NCI-H82 (cell line): ENCODE data around the gene APOC3.
"Not testable (repeated sequence)": the region's sequence is repeated elsewhere in the genome, so short reads cannot be mapped to it uniquely, and the experiment has no call there.

Experiments
- DNase-seq: peaks from one replicate; lab custom pipeline; 2025; lab: John Stamatoyannopoulos, UW

The APOC3 gene

DNA sequence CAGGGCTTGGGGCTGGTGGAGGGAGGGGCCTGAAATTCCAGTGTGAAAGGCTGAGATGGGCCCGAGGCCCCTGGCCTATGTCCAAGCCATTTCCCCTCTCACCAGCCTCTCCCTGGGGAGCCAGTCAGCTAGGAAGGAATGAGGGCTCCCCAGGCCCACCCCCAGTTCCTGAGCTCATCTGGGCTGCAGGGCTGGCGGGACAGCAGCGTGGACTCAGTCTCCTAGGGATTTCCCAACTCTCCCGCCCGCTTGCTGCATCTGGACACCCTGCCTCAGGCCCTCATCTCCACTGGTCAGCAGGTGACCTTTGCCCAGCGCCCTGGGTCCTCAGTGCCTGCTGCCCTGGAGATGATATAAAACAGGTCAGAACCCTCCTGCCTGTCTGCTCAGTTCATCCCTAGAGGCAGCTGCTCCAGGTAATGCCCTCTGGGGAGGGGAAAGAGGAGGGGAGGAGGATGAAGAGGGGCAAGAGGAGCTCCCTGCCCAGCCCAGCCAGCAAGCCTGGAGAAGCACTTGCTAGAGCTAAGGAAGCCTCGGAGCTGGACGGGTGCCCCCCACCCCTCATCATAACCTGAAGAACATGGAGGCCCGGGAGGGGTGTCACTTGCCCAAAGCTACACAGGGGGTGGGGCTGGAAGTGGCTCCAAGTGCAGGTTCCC lies at the start of gene APOC3:
Gene APOC3, plus strand, starts transcription at position 383 of the 659 bp plus-strand sequence. CDS start 676 bp downstream, outside the sequence.
- no peak for DNase-seq

DNA sequence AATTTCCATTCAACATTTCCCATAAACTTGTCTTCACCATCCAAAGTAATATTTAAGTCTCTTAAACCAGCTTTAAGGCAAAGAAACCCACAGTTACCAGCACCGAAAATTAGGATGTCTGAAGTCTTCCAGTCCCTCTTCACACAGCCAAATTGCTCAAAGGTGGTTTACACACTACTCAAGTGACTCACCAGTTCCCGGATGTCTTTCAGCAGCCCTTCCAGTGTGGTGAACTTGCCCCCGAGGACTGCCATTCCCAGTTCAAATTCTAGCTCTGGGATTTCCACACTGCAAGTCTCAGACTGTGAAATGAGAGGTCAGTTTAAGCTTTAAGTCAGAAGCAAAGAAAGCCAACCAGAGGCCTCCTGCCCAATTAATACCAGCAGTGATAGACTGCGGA lies 47.0 kb upstream of the APOC3 start:
- no peak for DNase-seq

DNA sequence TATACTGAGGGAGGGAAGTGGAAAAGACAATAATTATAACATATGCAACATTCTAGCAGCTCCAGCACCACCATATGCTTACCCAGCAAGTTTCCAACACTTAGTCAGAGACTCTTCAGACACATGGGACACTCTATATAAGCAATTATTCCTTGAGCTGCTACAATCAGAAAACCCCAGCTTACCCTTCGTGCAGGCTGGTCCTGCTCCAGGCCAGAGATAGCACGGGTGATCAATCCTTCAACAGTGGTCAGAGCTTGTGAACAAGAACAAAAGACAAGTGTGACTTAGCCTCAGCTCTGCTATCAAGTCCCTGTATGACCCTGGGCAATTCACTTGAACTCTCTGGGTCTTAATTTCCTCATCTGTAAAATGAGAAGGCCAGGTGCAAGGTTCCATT lies 43.4 kb upstream of the APOC3 start:
- DNase-seq = no peak

GRCh38 chr11:116786966-116787365 lies 42.7 kb upstream of the APOC3 start:
- no peak for DNase-seq

GRCh38 chr11:116787436-116787785 lies 42.3 kb upstream of the APOC3 start:
- no peak for DNase-seq

DNA sequence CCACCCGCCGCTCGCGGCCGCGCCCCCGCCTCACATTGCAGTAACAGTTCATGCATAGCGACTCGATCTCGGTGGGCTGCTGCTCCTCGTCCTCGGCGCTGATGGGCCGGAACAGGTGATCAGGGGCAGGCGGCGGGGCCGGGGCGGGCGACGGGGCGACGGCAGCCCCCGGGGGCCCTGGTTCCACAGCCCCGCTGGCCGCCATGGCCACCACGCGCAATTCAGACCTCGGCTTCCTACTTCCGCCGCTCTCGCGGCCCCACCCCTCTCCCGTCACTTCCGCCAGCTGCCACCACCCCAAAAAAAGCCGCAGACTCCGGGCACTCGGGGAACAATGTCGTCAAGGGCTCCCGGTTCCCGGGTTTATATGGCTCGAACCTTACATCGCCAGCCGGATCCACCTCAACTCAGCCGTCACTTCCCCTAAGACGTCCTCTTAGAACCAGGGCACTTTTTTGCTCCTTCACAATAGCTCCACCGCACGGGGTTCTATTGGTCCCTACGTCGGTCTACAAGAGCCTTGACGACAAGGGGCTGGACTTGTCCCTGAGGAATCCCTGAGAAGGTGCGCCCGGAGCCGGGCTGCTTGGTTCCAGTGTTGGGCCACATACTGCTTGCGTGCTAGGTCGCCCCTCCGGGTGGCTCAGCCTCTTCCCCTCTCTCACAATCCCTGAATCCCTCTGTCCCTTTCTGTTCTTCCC lies 41.8 kb upstream of the APOC3 start, which contains the start of gene ZPR1:
Gene ZPR1, minus strand, starts transcription at position 238 of the 701 bp plus-strand sequence. Its CDS starts 33 bp downstream, at position 205.
- peak; percentile 66 for DNase-seq

DNA sequence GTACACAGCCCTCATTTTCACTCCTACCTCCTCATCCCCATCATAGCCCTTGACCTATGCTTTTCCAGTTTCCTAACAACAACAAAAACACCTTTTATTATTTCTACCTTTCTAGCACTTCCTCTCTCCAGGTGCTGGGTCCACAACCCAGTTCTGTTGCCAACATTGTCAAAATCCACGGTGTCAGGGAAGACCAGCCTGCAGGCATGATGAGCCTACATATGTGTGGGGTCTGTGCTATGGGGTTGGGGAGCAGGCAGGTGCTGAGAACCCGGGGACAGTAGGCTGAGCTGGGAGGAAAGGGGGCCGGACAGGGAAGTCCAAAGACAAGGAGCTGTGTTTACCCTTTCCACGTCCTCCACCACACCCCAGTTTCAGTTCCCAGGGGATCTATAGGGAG lies 41.2 kb upstream of the APOC3 start:
- DNase-seq = no peak

- DNase-seq = no peak
Observed at GRCh38 chr11:116788975-116789374, 40.7 kb upstream of the APOC3 start.

- DNase-seq = no peak
Observed at GRCh38 chr11:116790167-116791001, 39.3 kb upstream of the APOC3 start.

- DNase-seq = peak; percentile 69
Observed at GRCh38 chr11:116791002-116791812, 38.5 kb upstream of the APOC3 start.

DNA sequence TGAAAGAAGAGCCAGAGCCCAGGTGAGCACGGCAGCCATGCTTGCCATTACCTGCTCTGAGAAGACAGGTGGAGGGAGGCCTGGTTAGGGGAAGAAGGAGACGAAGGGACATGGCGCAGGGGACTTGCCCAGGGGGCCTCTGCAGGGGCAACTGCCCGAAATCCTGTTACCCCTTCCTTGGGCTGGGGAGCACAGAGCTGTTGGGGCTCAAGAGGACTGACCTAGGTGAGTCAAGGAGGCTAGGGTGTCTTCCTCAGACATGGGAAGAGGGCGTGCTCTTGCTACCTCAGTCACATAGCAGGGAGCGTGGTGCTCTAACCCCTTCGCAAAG lies 37.9 kb upstream of the APOC3 start, which contains the start of gene APOA5:
Gene APOA5, minus strand, starts transcription at position 67 of the 331 bp plus-strand sequence. Its CDS starts 19 bp downstream, at position 48.
- no peak for DNase-seq

- no peak for DNase-seq
Observed at GRCh38 chr11:116792144-116792868, 37.4 kb upstream of the APOC3 start.

GRCh38 chr11:116792869-116793771 lies 36.6 kb upstream of the APOC3 start:
- no peak for DNase-seq

DNA sequence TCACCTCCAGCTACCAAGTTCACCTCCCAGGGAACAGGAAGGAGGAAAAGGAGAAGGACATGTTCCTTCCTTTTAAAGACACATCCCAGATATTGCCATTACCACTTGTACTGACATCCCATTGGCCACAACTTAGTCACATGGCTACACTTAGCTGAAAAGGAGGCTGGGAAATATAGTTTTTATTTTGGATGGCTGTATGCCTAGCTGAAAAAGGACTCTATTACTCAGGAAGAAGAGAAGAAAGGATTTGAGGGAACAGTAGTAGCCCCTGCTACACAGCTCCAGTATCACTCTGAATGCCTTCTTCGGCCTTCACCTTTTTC lies 36.0 kb upstream of the APOC3 start:
- no peak for DNase-seq

DNA sequence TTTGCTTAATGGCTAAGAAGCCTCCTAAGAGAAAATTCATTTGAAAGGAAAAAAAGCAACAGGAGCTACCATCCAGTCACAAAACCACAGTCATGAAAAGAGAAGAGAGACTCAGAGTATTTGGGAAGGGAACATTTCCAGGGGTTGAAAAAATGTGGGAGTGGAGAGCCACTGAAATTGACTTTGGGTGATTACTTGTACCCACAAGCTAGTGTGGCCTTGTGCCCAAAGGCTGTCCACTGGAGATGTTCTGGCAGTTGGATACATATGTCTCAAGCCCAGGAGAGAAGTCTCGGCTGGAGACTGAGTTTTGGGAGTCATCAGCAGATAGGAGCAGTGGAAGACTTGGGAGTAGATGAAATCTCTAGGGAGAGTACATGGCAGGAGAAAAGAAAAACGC lies 34.9 kb upstream of the APOC3 start:
- DNase-seq = no peak

GRCh38 chr11:116796548-116796947 lies 33.2 kb upstream of the APOC3 start:
- DNase-seq = no peak

GRCh38 chr11:116797816-116798215 lies 31.9 kb upstream of the APOC3 start:
- no peak for DNase-seq

DNA sequence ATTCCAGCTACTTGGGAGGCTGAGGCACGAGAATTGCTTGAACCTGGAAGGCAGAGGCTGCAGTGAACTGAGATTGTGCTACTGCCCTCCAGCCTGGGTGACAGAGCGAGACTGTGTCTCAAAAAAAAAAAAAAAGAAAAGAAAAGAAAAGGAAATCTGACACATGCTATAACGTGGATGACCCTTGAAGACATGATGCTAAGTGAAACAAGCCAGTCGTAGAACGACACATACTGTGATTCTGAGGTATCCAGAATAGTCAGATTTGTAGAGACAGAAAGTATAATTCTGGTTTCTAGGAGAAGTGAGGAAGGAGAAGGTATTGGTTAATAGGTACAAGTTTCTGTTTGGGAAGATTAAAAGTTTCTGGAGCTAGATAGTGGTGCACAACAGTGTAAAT lies 31.3 kb upstream of the APOC3 start:
- no peak for DNase-seq

DNA sequence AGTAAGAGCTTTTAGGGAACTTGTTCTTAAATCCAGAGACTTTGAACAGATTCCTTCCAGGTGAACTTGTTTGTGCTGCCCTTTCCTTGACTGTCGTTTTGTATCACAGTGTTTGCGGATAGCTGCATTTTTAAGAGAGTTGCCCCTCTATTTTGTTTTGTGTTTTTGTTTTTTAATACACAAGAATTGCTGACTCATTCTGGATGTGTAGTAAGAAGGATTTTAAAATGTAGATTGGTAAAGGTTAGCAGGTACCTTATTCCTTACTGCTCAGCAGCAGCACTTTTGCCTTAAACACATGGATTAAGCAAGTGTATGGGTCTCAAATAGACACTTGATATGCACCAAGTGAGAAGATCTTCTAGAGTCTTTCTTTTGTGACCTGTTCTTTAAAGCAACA lies 29.1 kb upstream of the APOC3 start:
- DNase-seq = no peak

DNA sequence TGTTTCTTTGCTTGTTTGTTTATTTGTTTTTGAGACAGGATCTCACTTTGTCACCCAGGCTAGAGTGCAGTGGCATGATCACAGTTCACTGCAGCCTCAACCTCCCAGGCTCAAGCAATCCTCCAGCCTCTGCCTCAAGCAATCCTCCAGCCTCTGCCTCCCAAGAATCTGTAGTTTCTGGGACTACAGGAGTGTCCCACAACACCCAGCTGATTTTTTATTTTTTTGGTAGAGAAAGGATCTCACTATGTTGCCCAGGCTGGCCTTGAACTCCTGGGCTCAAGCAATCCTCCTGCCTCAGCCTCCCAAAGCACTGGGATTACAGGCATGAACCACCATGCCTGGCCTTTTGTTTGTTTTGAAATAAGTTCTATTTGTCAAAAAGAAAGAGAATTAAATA lies 28.0 kb upstream of the APOC3 start:
- DNase-seq = not testable (repeated sequence)
